Spleen (tissue), 7 donors: ENCODE measurements around the gene IL1B.

Experiments used
- POLR2A ChIP-seq, 3 donors: fragments of 450-650 bp; IDR thresholded peaks; one replicate each; pipeline ENCODE4 v1.5.1; 2017; ENCODE audit warnings: antibody characterized with exemption in 3 of 3, mild to moderate bottlenecking in 1 of 3
- POLR2AphosphoS5 ChIP-seq, 3 donors: sonication (generic); formaldehyde crosslinking; IDR thresholded peaks; one replicate each; pipeline ENCODE4 v1.5.1; 2017; ENCODE audit warnings: antibody characterized with exemption in 3 of 3
- TF ChIP-seq, protein P1 (sequence below), 11 experiments: fragments of 200-600 bp in 7 of 11; fragments of 450-650 bp in 4 of 11; sonication (generic) in 4 of 11; IDR thresholded peaks in 8 of 11; conservative IDR thresholded peaks in 3 of 11; 1 replicate in 7 of 11; 2 replicates in 4 of 11; pipeline versions ENCODE4 v1.4.0 to v1.8.0; 2016 to 2021; ENCODE audit warnings: antibody characterized with exemption in 11 of 11, inconsistent platforms in 4 of 11, mild to moderate bottlenecking in 1 of 11
- donor health status: DM: no; HTN: no; CAD: no; lungs with moderate emphysema.
- donor health status: DM: no; HTN: no; CAD: no.
- donor health status: DM: no; HTN: no; CAD: no.

DNA sequence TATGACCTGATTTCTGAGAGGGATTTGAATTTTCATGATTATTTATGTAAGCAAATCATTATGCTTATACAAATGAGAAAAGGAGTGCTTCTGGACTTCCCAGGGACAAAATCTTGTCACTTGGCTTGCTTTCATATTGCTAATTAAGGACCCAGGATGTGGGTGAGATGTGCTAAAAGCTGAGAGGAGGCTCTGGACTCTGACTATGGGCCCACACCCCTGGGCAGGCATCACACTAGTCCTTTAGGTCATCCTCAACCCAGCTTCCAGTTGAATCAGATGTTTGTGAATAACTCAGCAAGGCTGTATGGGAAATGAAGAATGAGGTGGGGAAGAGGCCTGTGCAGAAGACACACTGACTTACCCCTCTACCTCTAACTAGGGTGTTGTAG lies 11.9 kb downstream of the IL1B start:
- TF ChIP-seq, protein P1, sequence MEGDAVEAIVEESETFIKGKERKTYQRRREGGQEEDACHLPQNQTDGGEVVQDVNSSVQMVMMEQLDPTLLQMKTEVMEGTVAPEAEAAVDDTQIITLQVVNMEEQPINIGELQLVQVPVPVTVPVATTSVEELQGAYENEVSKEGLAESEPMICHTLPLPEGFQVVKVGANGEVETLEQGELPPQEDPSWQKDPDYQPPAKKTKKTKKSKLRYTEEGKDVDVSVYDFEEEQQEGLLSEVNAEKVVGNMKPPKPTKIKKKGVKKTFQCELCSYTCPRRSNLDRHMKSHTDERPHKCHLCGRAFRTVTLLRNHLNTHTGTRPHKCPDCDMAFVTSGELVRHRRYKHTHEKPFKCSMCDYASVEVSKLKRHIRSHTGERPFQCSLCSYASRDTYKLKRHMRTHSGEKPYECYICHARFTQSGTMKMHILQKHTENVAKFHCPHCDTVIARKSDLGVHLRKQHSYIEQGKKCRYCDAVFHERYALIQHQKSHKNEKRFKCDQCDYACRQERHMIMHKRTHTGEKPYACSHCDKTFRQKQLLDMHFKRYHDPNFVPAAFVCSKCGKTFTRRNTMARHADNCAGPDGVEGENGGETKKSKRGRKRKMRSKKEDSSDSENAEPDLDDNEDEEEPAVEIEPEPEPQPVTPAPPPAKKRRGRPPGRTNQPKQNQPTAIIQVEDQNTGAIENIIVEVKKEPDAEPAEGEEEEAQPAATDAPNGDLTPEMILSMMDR (IDR thresholded peaks at IDR 0.05 in 8 of 11, conservative IDR thresholded peaks at IDR 0.05 in 3 of 11), result no peak
- TF ChIP-seq POLR2A (IDR thresholded peaks at IDR 0.05), result no peak
- TF ChIP-seq POLR2AphosphoS5 (IDR thresholded peaks at IDR 0.05), result no peak
